NCI-H2171 treated with DMSO at 0.1 percent for 48 hours (cell line): ENCODE data around the gene OARD1.
"Not testable (repeated sequence)": the region's sequence is repeated elsewhere in the genome, so short reads cannot be mapped to it uniquely, and the experiment has no call there.

Experiments
- DNase-seq: peaks from one replicate; lab custom pipeline; 2025; lab: John Stamatoyannopoulos, UW

Gene OARD1

GRCh38 chr6:41025966-41026530 lies 46.1 kb downstream of the OARD1 start:
- no peak for DNase-seq

GRCh38 chr6:41023114-41023513 lies 49.0 kb downstream of the OARD1 start:
- DNase-seq: no peak

- no peak for DNase-seq
Observed at GRCh38 chr6:41022294-41022693, 49.9 kb downstream of the OARD1 start.

- DNase-seq: peak; percentile 25
Observed at GRCh38 chr6:41021832-41022231, 50.3 kb downstream of the OARD1 start.

- DNase-seq: no peak
Observed at GRCh38 chr6:41017663-41018062, 54.5 kb downstream of the OARD1 start.

- DNase-seq: not testable (repeated sequence)
Observed at GRCh38 chr6:41015860-41016259, 56.3 kb downstream of the OARD1 start.

- no peak for DNase-seq
Observed at GRCh38 chr6:41014780-41015179, 57.4 kb downstream of the OARD1 start.
